H4 (cell line): ENCODE results near the gene NPIPA8. TPM values are rescaled to one million over a fixed set of nuclear protein-coding genes. Genes with fewer than 3 reads are reported as not detected.
"Not testable (repeated sequence)": the region's sequence is repeated elsewhere in the genome, so short reads cannot be mapped to it uniquely, and the experiment has no call there.

ENCODE experiments used
- DNase-seq: peaks from one replicate; pipeline ENCODE4 v3.0.0-alpha.2; 2015; ENCODE audit warnings: low spot score
- total RNA-seq: library from RNA; depleted of rRNA; stranded (reverse); fragments of >200 nt; shearing (Covaris generic); gene quantifications from 2 replicates; pipeline ENCODE4 v1.2.3, GENCODE V29; 2014; rRNA removed

The NPIPA8 gene
- total RNA-seq = 0.64 and 2.1 TPM in 2 replicates

GRCh38 chr16:18336636-18337035 lies at the start of gene NPIPA8:
NPIPA8 (minus strand) TSS chr16:18336736; CDS start chr16:18332662, 4,074 bp downstream.
- not testable (repeated sequence) for DNase-seq

- DNase-seq = not testable (repeated sequence)
These were observed 48.7 kb upstream of the NPIPA8 start for GRCh38 chr16:18385285-18385684.

GRCh38 chr16:18384869-18385268 lies 48.3 kb upstream of the NPIPA8 start:
- DNase-seq = not testable (repeated sequence)

GRCh38 chr16:18384098-18384636 lies 47.6 kb upstream of the NPIPA8 start:
- not testable (repeated sequence) for DNase-seq

- DNase-seq = not testable (repeated sequence)
These were observed 46.2 kb upstream of the NPIPA8 start for GRCh38 chr16:18382696-18383095.

- DNase-seq = not testable (repeated sequence)
These were observed 11.2 kb upstream of the NPIPA8 start for GRCh38 chr16:18347742-18348141.

GRCh38 chr16:18346993-18347392 lies 10.5 kb upstream of the NPIPA8 start:
- DNase-seq = not testable (repeated sequence)

GRCh38 chr16:18344634-18345033 lies 8.1 kb upstream of the NPIPA8 start:
- not testable (repeated sequence) for DNase-seq

GRCh38 chr16:18341986-18342385 lies 5.5 kb upstream of the NPIPA8 start:
- not testable (repeated sequence) for DNase-seq

- DNase-seq = not testable (repeated sequence)
These were observed 5.0 kb upstream of the NPIPA8 start for GRCh38 chr16:18341417-18341960.

GRCh38 chr16:18339210-18339609 lies 2.7 kb upstream of the NPIPA8 start:
- not testable (repeated sequence) for DNase-seq

GRCh38 chr16:18311811-18312210 lies 24.7 kb downstream of the NPIPA8 start:
- DNase-seq = not testable (repeated sequence)

GRCh38 chr16:18309159-18309558 lies 27.4 kb downstream of the NPIPA8 start:
- DNase-seq = not testable (repeated sequence)

- not testable (repeated sequence) for DNase-seq
These were observed 29.3 kb downstream of the NPIPA8 start for GRCh38 chr16:18307241-18307640.

GRCh38 chr16:18306066-18306465 lies 30.5 kb downstream of the NPIPA8 start:
- not testable (repeated sequence) for DNase-seq

- DNase-seq = not testable (repeated sequence)
These were observed 33.4 kb downstream of the NPIPA8 start for GRCh38 chr16:18303059-18303706.

- DNase-seq = not testable (repeated sequence)
These were observed 38.8 kb downstream of the NPIPA8 start for GRCh38 chr16:18297714-18298113.

GRCh38 chr16:18296931-18297330 lies 39.6 kb downstream of the NPIPA8 start:
- DNase-seq = not testable (repeated sequence)

- DNase-seq = not testable (repeated sequence)
These were observed 42.2 kb downstream of the NPIPA8 start for GRCh38 chr16:18294371-18294770.

GRCh38 chr16:18293337-18293956 lies 43.1 kb downstream of the NPIPA8 start:
- not testable (repeated sequence) for DNase-seq

GRCh38 chr16:18290959-18291358 lies 45.6 kb downstream of the NPIPA8 start:
- not testable (repeated sequence) for DNase-seq

- not testable (repeated sequence) for DNase-seq
These were observed 50.2 kb downstream of the NPIPA8 start for GRCh38 chr16:18286342-18286741.
